Right kidney (tissue), 1 donor: Measurements from ENCODE around the gene TMEM87B.
"Not testable (repeated sequence)": the region's sequence is repeated elsewhere in the genome, so short reads cannot be mapped to it uniquely, and the experiment has no call there.

Experiments
- DNase-seq: peaks from one replicate; pipeline ENCODE4 v3.0.0-alpha.2; 2016

Gene TMEM87B

DNA sequence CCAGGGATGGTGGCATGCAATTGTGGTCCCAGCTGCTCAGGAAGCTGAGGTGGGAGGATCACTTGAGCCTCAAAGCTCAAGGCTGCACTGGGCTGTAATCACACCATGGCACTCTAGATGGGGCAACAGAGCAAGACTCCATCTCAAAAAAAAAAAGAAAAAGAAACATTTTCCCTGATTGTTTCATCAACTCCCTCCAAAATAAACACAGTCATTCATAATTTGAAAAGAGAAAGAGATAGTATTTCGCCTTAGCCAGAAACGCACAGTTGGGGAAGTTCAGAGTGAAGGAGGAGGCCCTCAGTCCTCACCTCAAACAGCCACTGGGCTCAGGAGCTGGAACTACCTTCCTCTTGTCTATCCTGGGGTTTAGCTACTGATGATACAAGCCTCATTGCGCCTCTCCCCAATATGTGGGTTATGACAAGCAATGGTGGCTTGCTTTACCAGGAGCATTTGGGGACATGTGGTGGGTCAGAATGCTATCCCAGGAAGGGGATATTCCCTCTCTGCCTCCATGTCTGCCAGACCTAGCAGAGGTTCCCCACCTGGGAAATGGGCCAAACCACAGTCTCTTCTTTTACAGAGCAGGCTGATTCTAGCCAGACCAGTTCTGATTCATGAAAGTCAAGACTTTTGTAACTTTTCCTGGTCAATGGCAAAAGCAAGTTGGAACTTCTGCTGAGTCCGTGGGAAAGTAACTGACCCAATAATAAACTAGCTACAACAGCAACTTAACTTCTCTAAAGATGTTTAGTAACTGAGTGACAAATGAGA, 22.2 kb upstream of the TMEM87B start:
- no peak for DNase-seq

DNA sequence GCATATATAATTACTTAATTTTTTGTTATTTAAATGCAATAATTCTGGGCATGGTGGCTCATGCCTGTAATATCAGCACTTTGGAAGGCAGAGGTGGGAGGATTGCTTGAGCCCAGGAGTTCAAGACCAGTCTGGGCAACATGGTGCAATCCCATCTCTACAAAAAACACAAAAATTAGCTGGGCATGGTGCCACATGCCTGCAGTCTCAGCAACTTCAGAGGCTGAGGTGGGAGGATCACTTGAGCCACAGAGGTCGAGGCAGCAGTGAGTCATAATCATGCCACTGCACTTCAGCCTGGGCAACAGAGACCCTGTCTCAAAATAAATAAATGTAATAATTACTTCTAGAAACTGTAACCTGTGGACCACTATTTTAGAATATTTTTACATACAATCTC, 21.5 kb upstream of the TMEM87B start:
- DNase-seq = no peak

DNA sequence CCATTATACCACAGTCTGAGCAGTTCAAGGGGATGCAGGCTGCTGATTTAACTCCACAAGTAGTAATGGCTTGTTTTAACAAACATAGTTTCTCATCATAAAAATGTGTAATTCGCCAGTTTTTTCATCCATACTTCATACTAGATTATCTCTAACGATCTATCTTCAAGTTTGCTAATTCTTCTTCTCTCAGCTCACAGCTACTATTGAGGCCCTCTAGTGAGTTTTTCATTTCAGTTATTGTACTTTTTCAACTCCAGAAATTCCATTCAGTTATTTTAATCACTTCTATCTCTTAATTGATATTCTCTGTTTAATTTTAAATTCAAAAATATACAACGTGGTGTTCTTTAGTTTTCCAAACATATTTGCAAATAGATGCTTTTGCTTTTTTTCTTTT, 20.1 kb upstream of the TMEM87B start:
- DNase-seq = no peak

DNA sequence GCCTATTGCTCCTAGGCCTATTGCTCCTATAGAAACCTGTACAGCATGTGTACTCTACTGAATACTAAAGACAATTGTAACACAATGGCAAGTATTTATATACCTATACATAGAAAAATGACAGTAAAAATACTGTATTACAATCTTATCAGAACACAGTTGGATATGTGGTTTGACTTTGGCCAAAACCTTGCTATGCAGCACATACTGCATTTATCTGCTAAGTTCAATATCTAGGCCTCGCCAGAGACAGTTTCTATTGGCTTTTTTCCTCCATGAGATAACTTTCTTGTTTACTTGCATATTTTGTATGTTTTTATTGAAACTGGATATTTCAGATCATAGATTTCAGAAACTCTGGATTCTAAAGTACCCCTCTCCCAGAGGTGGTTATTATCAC, 19.3 kb upstream of the TMEM87B start:
- DNase-seq = no peak

DNA sequence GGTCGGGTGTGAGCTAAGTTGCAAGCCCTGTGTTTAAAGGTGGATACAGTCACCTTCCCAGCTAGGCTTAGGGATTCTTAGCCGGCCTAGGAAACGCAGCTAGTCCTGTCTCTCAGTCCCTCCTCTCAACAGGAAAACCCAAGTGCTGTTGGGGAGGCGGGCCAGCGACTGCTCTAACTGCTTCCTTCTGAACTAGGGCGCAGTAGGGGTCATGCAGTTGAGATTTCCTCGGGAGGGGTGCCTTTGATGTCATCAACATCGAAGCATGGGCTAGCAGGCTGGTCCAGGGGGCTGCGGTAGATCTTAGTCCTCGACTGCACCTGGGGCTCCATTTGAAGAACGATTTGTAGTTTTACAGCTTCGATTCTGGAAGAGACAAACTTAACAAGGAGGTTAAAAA, 15.5 kb upstream of the TMEM87B start:
- DNase-seq = not testable (repeated sequence)

DNA sequence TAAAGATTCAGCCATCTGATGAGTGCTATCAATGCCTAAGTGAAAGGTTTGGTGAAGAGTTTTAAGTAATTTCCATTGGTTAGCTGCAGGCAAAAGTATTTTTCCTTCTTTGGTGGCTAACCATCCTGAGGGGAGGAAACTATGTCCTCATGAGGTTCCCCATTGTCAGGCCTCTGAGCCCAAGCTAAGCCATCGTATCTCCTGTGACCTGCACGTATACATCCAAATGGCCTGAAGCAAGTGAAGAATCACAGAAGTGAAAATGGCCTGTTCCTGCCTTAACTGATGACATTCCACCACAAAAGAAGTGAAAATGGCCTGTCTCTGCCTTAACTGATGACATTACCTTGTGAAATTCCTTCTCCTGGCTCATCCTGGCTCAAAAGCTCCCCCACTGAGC, 15.0 kb upstream of the TMEM87B start:
- DNase-seq = not testable (repeated sequence)

DNA sequence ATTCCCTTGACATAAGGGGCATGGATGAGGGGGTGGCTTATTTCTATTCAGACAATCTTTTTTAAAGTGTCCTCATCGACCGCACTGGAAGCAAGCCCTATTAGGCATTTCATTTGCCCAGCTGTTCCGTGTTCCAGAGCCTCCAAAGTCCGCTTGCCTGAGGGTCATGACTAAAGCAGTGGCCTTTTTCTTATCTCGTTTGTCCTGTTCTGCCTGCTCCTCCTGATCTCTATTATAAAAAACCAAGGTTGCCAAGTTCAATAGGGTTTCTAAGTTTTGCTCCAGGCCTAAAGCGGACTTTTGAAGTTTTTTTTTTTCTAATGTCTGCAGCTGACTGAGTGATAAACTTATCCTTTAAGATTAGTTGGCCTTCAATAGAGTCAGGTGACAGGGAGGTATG, 13.6 kb upstream of the TMEM87B start:
- DNase-seq = not testable (repeated sequence)

DNA sequence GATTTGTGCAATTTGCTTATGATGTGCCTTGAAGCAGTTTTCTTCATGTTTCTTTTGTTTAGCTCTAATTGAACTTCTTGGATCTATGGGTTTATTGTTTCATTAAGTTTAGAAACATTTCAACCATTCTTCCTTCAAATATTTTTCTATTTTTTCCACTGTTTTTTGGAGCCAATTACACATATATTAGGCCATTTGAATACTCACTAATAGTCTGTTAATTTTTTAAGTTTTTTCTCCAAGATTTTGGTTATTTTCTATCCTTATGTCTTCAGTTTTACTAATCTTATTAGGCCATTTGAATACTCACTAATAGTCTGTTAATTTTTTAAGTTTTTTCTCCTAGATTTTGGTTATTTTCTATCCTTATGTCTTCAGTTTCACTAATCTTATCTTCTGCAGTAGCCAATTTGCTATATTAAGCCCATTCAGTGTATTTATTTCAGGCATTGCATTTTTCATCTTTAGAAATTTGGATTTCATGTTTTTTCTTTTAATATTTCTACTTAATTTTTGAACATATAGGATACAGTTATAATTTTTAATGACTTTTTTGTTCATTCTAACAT, 9.5 kb upstream of the TMEM87B start:
- DNase-seq = no peak

DNA sequence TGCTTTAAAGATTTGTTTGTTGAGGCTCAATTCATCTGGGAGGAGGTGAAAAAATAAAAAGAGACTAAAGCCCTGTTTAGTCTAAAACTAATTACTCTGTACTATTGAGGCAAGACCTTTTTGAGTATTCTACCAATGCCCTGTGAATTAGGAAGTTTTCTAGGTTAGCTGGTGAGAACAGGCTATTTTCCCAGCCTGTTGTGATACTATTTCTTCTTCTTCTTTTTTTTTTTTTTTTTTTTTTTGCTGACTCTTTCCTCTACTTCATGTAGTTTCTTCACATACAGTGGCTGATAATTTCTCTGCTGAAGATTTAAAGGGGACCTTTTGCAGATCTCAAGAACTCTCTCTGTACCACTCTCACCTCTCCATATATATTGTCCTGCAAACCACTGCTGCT, 8.8 kb upstream of the TMEM87B start:
- DNase-seq = no peak

DNA sequence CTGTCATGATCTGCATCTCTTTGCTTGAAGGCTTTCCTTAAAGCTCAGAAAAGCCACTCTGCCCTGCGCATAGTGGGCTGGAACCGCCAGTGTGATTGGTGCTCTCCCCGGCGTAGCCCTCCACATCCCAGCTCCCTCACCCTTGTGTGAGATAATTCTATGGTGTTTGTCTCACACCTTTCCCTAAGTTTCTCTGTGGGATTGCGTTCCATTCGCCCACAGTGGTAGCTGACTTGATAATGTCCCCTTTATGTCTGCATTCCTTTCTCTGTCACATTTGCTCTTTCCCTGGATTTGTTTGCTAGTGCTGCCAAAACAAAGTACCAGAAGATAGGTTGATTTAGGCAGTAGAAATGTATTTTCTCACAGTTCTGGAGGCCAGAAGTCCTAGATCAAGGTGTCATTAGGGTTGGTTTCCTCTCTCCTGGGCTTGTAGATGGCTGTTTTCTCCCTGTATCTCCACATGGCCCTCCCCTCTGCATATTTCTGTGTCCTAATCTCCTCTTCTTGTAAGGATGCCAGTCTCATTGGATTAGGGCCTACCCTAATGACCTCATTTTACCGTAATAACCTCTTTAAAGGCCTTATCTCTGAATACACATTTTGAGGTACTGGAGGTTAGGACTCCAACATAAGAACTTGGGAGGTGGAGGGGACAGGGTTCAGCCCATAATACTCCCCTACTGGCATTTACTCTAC, 7.4 kb upstream of the TMEM87B start:
- DNase-seq = no peak

DNA sequence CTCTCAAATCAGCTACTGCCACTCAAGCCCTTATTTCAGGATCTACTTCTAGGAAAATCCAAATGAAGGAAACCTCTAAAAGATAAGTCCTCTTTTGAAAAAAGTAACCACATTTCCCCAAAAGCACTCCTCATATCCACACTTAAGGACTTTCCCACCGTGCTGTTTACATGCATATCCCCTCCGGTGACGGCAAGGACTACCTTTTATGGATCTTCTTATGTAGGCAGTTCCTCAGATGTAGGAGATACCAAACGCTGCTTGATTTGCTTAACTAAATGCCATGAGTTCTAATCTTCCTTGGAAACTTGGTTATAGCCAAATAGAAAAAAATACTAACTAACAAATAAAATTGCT, 6.9 kb upstream of the TMEM87B start:
- no peak for DNase-seq

DNA sequence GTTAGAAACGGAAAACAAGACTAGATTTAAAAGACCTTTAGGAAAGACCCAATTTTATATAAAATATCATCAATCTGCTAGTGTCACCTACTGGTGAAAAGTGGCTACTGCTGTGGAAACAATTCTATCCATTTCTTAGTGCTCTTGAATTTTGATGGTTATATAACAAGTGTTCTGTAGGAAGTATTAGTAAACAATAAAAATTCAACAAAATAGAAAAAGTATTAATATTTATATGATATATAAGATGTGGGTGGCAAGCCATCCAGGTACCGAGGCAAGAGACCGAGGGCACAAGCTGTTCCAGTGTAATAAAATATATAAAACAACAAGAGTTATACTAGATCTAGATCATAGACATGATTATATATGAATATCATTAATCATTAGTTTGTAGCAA, 6.2 kb upstream of the TMEM87B start:
- no peak for DNase-seq

DNA sequence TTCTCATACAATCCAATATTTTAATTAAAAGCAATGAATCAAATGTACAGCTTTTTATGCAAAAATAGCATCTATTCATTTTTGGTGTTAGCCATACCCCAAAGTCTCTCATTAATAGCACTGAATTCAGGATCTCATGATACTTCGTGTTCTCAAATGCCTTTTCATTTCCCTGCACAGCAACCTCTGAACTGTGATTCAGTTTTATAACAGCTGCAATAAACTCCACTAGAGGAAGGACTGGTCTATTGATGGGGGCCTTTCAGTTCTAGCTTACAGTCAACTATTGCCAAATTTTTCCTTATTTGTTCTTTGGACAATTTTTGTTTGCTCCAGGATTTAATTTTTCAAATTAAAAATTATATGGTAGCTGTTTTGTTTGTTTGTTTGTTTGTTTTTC, 4.8 kb upstream of the TMEM87B start:
- DNase-seq = no peak

DNA sequence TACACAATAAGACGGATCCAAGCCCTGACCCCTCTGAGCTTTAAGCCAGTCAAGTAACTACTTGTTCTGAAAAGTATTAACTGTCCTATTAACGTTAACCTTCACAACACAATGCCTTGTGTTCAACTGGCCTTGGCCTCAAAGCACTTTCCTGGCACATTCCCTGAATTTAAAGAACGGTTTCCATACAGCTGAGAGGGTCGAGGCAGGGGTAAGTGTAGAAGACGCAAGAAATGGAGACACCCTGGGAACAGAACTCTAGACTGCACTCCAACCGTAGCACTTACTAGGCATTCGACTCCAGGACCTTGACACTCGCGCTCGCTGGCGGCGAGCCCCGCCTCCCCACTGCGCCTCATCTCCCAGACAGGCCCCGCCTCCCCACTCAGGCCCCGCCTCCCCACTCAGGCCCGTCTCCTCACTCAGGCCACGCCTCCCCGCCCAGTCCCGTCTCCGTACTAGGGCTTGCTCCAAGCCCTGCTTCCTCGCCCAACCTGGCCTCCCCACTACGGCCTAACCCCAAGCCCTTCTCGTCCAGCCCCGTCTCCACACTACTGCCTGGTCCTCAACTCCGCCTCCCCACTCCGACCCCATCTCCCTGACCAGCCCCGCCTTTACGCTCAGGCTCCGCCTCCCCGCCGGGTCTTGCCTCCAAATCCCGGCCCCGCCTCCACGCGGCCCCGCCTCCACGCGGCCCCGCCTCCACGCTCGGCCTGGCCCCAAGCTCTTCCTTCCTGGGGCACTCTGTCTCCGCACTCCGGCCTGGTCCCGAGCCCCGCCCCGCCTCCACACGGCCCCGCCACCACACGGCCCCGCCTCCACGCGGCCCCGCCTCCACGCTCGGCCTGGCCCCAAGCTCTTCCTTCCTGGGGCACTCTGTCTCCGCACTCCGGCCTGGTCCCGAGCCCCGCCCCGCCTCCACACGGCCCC, 887 bp upstream of the TMEM87B start:
- peak; percentile 97 for DNase-seq

DNA sequence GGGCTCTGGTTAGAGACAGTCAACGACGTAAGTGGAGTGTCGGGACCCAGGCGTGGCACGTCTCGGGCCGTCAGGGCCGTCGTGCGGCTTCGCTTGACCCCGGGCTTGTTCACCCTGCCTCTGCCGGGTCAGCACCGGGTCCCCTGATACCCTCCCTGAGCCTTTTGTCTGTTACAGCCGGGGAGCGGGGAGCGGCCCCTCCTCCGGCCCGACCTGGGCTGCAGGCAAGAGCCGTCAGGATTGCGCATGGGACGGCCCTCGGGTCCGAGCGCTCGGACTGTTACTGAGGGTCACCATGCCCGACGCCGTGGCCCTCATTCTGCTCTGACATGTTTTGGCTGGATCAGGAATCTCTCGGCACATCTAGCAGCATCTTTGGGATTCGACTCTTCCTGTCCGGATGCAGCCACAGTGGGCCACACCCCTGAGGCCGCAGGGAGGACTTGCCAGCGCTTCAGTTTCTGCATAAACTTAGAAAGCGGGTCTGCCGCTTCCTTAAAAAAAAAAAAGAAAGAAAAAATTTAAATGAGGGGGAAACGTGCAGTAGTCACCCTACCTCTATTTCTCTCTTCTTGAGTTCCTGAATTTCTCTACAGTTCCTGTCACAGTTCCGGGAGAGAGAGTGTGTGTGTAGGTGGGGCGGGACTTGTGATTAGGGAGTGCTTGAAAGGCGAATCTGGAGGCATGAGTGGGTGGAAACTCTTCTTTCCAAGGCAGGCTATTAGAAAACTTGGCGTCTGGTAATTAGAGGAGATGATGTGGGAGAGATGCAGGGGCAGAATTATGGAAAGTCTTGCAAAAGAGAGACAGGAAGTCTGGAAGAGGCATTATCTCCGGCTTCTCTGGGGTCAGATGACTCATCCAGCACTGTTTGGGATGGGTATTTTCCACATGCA, 909 bp downstream of the TMEM87B start:
- DNase-seq = peak; percentile 78

DNA sequence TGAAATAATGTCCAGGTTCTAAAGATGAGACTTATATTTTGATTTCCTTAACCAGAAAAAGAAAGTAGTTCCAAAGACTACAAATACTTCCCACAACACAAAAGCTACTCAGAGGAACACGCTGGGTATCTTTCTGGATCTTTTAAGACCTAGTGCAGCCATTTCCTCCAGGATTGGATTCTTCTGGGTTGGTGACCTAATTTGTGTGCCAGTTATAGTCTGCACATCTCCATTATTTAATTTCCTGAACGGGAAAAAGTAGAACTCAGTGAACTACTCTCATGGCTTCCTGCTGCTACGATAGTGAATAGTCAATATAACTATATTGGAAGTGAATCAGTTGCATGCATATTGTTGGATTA, 1.5 kb downstream of the TMEM87B start:
- no peak for DNase-seq

DNA sequence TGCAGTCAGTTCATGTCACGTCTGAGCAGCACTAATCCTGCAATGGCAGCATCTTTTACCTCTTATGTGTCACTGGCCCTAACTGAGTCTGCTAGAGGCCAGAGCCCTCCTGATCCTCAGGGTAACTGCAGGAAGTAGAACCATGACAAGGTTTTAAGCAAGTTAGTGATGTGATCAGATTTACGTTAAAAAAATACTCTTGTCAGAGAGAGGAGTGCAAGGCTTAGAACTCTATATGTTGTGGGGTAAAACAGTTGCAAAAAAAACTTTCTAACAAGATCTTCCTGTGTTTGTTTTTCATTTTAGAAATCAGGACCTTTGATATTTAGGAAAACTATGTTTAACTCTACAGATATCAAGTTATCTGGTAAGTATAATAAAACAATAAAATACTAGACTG, 4.6 kb downstream of the TMEM87B start:
- no peak for DNase-seq

DNA sequence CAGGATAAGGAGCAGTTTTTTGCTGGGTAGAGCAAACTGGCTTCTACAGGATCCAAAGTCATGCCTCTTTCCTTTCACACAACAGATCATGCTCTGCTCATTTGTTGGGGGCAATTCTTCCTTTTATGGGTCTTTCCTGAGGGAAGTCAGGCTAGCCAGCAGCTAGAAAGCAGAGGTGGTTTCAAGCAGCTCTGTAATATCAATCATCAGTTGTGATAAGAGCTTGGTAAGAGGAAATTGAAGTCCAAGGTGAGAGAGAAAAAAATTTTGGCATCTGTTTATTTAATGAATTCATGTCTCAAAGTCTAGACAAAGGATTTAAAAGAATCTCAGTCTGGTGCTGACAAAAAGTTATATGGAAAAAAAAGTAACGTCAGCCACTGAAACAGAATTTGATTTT, 6.2 kb downstream of the TMEM87B start:
- DNase-seq = no peak

DNA sequence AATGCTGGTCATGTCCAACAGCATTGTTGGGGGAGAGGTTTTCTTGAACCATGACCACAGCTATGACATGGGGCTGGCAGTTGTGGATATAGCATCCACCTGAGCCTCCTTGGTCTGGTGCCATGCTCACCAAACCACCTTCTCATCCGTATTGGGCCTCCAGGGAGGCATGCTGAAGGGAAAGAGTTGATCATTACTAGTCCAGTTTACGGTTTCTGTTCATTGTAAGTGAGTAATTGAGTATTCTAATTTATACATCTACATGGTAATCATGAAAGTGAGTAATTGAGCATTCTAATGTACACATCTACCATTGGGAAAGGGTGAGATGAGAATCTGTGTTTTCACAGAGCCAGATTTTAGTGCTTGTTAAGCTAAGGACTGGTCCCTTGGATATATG, 6.8 kb downstream of the TMEM87B start:
- no peak for DNase-seq

DNA sequence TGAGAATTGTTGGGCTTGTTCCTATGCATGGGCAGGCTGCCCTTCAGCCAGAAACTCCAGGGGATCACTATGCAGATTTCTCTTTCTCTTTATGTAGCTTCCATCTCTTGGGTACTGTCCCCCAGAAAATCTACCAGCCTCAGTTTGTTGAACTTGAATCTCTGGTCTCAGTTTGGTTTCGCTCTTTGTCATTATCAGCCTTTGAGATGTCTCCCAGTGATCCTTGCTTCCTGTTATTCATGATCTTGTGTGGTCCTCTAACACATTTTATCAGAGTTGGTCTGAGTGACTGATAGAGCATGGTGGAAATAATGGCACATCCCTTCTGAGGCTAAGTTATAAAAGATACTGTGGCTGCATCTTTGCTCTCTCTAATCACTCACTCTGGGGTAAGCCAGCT, 7.8 kb downstream of the TMEM87B start:
- DNase-seq = no peak

DNA sequence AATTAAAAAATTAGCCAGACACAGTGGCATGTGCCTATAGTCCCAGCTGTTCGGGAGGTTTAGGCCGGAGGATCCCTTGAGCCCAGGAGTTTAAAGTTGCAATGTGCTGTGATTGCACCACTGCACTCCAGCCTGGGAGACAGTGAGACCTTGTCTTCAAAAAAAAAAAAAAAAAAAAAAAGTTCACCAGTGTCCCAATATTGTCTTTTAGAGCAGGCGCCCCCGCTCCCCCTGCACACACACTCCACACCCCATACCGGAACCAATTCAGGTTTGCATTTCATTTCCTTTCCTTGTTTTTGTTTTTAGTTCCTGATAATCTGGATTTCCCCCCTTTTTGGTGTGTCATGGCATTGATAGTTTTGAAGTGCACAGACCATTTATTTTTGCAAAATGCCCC, 10.4 kb downstream of the TMEM87B start:
- no peak for DNase-seq

DNA sequence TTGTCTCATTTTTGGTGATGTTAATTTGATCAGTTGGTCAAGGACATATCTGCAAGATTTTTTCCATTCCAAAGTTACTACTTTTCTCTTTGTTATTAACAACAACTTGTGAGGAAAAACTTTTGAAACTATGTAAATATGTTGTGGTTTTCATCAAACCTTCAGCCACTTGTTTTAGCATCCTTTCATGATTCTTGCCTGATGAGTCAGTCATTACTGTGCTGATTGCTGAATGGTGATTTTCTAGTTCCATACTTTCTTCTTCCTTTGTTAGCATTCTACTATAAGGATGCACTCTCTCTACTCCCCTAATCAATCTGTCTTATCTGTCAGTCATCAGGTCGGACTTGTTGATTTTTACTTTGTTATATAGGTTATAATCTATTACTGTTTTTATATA, 10.9 kb downstream of the TMEM87B start:
- DNase-seq = no peak
